HG02981 (cell line): Measurements from ENCODE around the gene IZUMO2.
"Not testable (repeated sequence)": the region's sequence is repeated elsewhere in the genome, so short reads cannot be mapped to it uniquely, and the experiment has no call there.

Experiments used
- ATAC-seq: cut with Tn5 transposase; IDR thresholded peaks from one replicate; pipeline ENCODE4 v1.9.1; 2021; ENCODE audit warnings: mild to moderate bottlenecking, moderate library complexity; ENCODE audit not compliant: unreplicated experiment

IZUMO2 gene

GRCh38 chr19:50187937-50188336 lies 24.9 kb upstream of the IZUMO2 start:
- ATAC-seq = no peak

- no peak for ATAC-seq
These were observed 21.1 kb upstream of the IZUMO2 start for GRCh38 chr19:50184196-50184595.

- ATAC-seq = no peak
These were observed 18.0 kb upstream of the IZUMO2 start for GRCh38 chr19:50181121-50181520.

GRCh38 chr19:50178859-50179537 lies 15.9 kb upstream of the IZUMO2 start:
- ATAC-seq = no peak

- no peak for ATAC-seq
These were observed 15.2 kb upstream of the IZUMO2 start for GRCh38 chr19:50178320-50178719.

GRCh38 chr19:50176775-50177174 lies 13.7 kb upstream of the IZUMO2 start:
- no peak for ATAC-seq

- ATAC-seq = no peak
These were observed 12.8 kb upstream of the IZUMO2 start for GRCh38 chr19:50175924-50176323.

GRCh38 chr19:50174100-50174793 lies 11.2 kb upstream of the IZUMO2 start:
- ATAC-seq = no peak

GRCh38 chr19:50173127-50173526 lies 10.0 kb upstream of the IZUMO2 start:
- ATAC-seq = no peak

GRCh38 chr19:50172726-50173125 lies 9.6 kb upstream of the IZUMO2 start:
- ATAC-seq = no peak

- ATAC-seq = no peak
These were observed 8.7 kb upstream of the IZUMO2 start for GRCh38 chr19:50171752-50172151.

- no peak for ATAC-seq
These were observed 4.2 kb upstream of the IZUMO2 start for GRCh38 chr19:50167314-50167721.

- ATAC-seq = no peak
These were observed 4.0 kb downstream of the IZUMO2 start for GRCh38 chr19:50159078-50159477.

GRCh38 chr19:50158577-50158976 lies 4.5 kb downstream of the IZUMO2 start:
- ATAC-seq = no peak

GRCh38 chr19:50155520-50156109 lies 7.5 kb downstream of the IZUMO2 start:
- no peak for ATAC-seq

GRCh38 chr19:50154529-50154928 lies 8.6 kb downstream of the IZUMO2 start:
- ATAC-seq = no peak

GRCh38 chr19:50152578-50152977 lies 10.5 kb downstream of the IZUMO2 start:
- ATAC-seq = no peak

GRCh38 chr19:50148528-50148927 lies 14.6 kb downstream of the IZUMO2 start:
- no peak for ATAC-seq

GRCh38 chr19:50147462-50148423 lies 15.3 kb downstream of the IZUMO2 start:
- ATAC-seq = peak; percentile 70

GRCh38 chr19:50141921-50142320 lies 21.2 kb downstream of the IZUMO2 start:
- not testable (repeated sequence) for ATAC-seq
